Liver (tissue), 9 donors: ENCODE results near the gene CHMP5. TPM values are rescaled to one million over a fixed set of nuclear protein-coding genes. Genes with fewer than 3 reads are reported as not detected.

Source experiments
- DNase-seq: peaks from one replicate; pipeline ENCODE4 v3.0.0-alpha.2; 2017; ENCODE audit warnings: low spot score
- H3K27ac ChIP-seq, 2 donors: one replicate each; pipeline ENCODE4 v1.7.0; 2013; ENCODE audit warnings: inconsistent platforms in 2 of 2, low read length in 2 of 2, control low read depth in 1 of 2, low read depth in 1 of 2, mild to moderate bottlenecking in 1 of 2
- H3K27me3 ChIP-seq, 4 donors: one replicate each; pipeline versions ENCODE4 v1.6.1 to v1.7.0; 2013; ENCODE audit warnings: low read length in 3 of 4, inconsistent platforms in 1 of 4, mild to moderate bottlenecking in 1 of 4, moderate library complexity in 1 of 4; ENCODE audit not compliant: control insufficient read depth in 4 of 4, insufficient read depth in 4 of 4
- H3K36me3 ChIP-seq, 4 donors: one replicate each; pipeline versions ENCODE4 v1.6.1 to v1.7.0; 2013; ENCODE audit warnings: low read length in 3 of 4, mild to moderate bottlenecking in 3 of 4, low read depth in 1 of 4, moderate library complexity in 1 of 4; ENCODE audit not compliant: control insufficient read depth in 4 of 4, insufficient read depth in 3 of 4
- H3K4me1 ChIP-seq, 4 donors: one replicate each; pipeline versions ENCODE4 v1.6.1 to v1.7.0; 2013; ENCODE audit warnings: low read length in 3 of 4, mild to moderate bottlenecking in 3 of 4, moderate library complexity in 1 of 4; ENCODE audit not compliant: control insufficient read depth in 4 of 4, insufficient read depth in 4 of 4
- H3K4me3 ChIP-seq, 3 donors: one replicate each; pipeline versions ENCODE4 v1.6.1 to v1.7.0; 2013; ENCODE audit warnings: low read length in 3 of 3, control low read depth in 1 of 3, low read depth in 1 of 3, mild to moderate bottlenecking in 1 of 3
- H3K9ac ChIP-seq, 2 donors: one replicate each; pipeline ENCODE4 v1.7.0; 2013; ENCODE audit warnings: low read length in 2 of 2, mild to moderate bottlenecking in 2 of 2, moderate library complexity in 2 of 2, control low read depth in 1 of 2, low read depth in 1 of 2
- H3K9me3 ChIP-seq, 4 donors: one replicate each; pipeline versions ENCODE4 v1.6.1 to v1.7.0; 2013; ENCODE audit warnings: low read length in 3 of 4; ENCODE audit not compliant: control insufficient read depth in 4 of 4
- EGR1 ChIP-seq, 2 donors: IDR thresholded peaks; 2 replicates each; pipeline ENCODE4 v1.6.1; 2016 to 2018; ENCODE audit warnings: antibody characterized with exemption in 2 of 2, low read depth in 2 of 2
- FOXA1 ChIP-seq: IDR thresholded peaks from 2 replicates; pipeline ENCODE4 v1.6.1; 2016; ENCODE audit warnings: antibody characterized with exemption
- FOXA2 ChIP-seq: IDR thresholded peaks from 2 replicates; pipeline ENCODE4 v1.6.1; 2016; ENCODE audit warnings: antibody characterized with exemption
- GABPA ChIP-seq, 2 donors: IDR thresholded peaks in 1 of 2; conservative IDR thresholded peaks in 1 of 2; 2 replicates each; pipeline ENCODE4 v1.6.1; 2016; ENCODE audit warnings: antibody characterized with exemption in 2 of 2, mild to moderate bottlenecking in 1 of 2, moderate library complexity in 1 of 2
- HNF4A ChIP-seq, 2 donors: conservative IDR thresholded peaks; 2 replicates each; pipeline ENCODE4 v1.6.1; 2016; ENCODE audit warnings: antibody characterized with exemption in 2 of 2, mild to moderate bottlenecking in 2 of 2
- HNF4G ChIP-seq: IDR thresholded peaks from 2 replicates; pipeline ENCODE4 v1.6.1; 2016; ENCODE audit warnings: antibody characterized with exemption
- JUND ChIP-seq, 2 donors: IDR thresholded peaks; 2 replicates each; pipeline ENCODE4 v1.6.1; 2016; ENCODE audit warnings: antibody characterized with exemption in 2 of 2
- NR2F2 ChIP-seq: IDR thresholded peaks from 2 replicates; pipeline ENCODE4 v1.6.1; 2016; ENCODE audit warnings: antibody characterized with exemption
- RAD21 ChIP-seq, 2 donors: IDR thresholded peaks; 2 replicates each; pipeline ENCODE4 v1.6.1; 2016; ENCODE audit warnings: antibody characterized with exemption in 2 of 2, mild to moderate bottlenecking in 2 of 2
- RXRA ChIP-seq, 2 donors: IDR thresholded peaks; 2 replicates each; pipeline ENCODE4 v1.6.1; 2017 to 2018; ENCODE audit warnings: antibody characterized with exemption in 2 of 2, mild to moderate bottlenecking in 1 of 2
- YY1 ChIP-seq: IDR thresholded peaks from 2 replicates; pipeline ENCODE4 v1.6.1; 2016; ENCODE audit warnings: antibody characterized with exemption, mild to moderate bottlenecking
- WGBS: extraction: QIAGEN DNeasy Blood & Tissue Kit; methylation state at CpG from one replicate; pipeline ENCODE4 v1.1.7; 2013; 5-methylcytosine and 5-hydroxymethylcytosine counted together
- polyA plus RNA-seq, 2 donors: library from polyadenylated mRNA; stranded (reverse) in 1 of 2; unstranded in 1 of 2; fragments of 200-250 nt in 1 of 2; fragments of >200 nt in 1 of 2; fragmentation: Nextera tagmentation in 1 of 2; extraction: Ambion mirVana in 1 of 2; gene quantifications; one replicate each; pipeline versions ENCODE4 v1.2.1 to v1.2.3, GENCODE V29; 2013 to 2015
- total RNA-seq, 2 donors: library from RNA; depleted of rRNA; stranded (reverse); fragments of >200 nt; gene quantifications; one replicate each; pipeline ENCODE4 v1.2.3, GENCODE V29; 2014
- TF ChIP-seq, protein P1 (sequence below): IDR thresholded peaks from 2 replicates; pipeline ENCODE4 v1.6.1; 2016; ENCODE audit warnings: antibody characterized with exemption, mild to moderate bottlenecking
- TF ChIP-seq, protein P2 (sequence below): IDR thresholded peaks from 2 replicates; pipeline ENCODE4 v1.6.1; 2016; ENCODE audit warnings: antibody characterized with exemption
- TF ChIP-seq, protein P3 (sequence below): IDR thresholded peaks from 2 replicates; pipeline ENCODE4 v1.6.1; 2016; ENCODE audit warnings: antibody characterized with exemption
- TF ChIP-seq, protein P4 (sequence below): IDR thresholded peaks from 2 replicates; pipeline ENCODE4 v1.6.1; 2016; ENCODE audit warnings: antibody characterized with exemption
- donor health status: healthy.
- donor health status: healthy.
- donor health status: healthy.
- donor health status: healthy.
- donor health status: healthy.

The CHMP5 gene
- total and polyA plus RNA-seq, 4 donors: 23.2 to 34.8 (median 27.8) TPM

DNA sequence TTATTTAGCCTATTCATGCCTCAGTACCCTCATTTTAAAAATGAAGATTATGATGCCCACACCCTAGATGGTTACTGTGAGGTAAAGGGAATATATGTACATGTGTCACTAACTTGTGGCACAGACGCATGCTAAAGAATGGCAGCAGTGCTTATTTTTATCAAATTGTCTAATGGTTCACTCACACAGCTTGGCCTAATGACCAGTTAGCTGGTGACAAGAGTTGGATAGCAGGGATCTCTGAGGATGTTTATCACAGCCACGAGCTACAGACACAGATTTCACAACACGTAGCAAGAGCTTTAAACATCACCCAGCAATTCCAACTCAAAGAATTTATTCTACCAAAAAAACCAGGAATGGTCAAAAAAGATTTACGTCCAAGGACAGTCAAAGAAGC lies 7.6 kb upstream of the CHMP5 start:
- H3K9me3 ChIP-seq: no peaks in the 10 kb centered on the region
- 93% methylated on average over 4 of the region's 4 CpGs for WGBS
- no peak for DNase-seq
- H3K4me3 ChIP-seq: no peak overlapping the region
- no peaks in the 10 kb centered on the region for H3K27me3 ChIP-seq
- H3K36me3 ChIP-seq: peaks cover 11 to 82% (median 67%) of the 10 kb centered on the region in 4 donors
- no peak overlapping the region for H3K9ac ChIP-seq
- H3K27ac ChIP-seq: no peak overlapping the region
- H3K4me1 ChIP-seq: no peaks in the 10 kb centered on the region
- TF ChIP-seq, protein P1, sequence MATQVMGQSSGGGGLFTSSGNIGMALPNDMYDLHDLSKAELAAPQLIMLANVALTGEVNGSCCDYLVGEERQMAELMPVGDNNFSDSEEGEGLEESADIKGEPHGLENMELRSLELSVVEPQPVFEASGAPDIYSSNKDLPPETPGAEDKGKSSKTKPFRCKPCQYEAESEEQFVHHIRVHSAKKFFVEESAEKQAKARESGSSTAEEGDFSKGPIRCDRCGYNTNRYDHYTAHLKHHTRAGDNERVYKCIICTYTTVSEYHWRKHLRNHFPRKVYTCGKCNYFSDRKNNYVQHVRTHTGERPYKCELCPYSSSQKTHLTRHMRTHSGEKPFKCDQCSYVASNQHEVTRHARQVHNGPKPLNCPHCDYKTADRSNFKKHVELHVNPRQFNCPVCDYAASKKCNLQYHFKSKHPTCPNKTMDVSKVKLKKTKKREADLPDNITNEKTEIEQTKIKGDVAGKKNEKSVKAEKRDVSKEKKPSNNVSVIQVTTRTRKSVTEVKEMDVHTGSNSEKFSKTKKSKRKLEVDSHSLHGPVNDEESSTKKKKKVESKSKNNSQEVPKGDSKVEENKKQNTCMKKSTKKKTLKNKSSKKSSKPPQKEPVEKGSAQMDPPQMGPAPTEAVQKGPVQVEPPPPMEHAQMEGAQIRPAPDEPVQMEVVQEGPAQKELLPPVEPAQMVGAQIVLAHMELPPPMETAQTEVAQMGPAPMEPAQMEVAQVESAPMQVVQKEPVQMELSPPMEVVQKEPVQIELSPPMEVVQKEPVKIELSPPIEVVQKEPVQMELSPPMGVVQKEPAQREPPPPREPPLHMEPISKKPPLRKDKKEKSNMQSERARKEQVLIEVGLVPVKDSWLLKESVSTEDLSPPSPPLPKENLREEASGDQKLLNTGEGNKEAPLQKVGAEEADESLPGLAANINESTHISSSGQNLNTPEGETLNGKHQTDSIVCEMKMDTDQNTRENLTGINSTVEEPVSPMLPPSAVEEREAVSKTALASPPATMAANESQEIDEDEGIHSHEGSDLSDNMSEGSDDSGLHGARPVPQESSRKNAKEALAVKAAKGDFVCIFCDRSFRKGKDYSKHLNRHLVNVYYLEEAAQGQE: no peak

DNA sequence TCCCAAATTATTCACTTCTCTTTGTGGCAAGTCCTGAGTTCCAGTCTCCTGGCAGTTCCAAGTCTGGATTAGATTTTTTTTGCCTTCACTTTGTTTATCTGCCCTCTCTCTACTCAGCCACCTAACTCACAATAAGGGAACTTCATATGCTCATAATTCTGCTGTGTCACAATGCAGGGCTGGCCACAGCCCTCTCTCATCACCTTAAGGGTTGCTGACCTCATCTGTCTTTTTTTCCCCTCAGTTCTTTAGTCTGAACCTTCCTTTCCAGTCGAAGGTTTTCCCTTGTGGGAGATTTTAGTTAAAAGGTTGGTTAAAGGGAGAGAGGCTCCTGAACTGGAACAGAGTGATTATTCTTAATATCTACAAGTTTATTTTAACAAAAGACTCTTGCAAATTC lies 4.5 kb upstream of the CHMP5 start:
- Histone ChIP-seq H3K4me3 (no peak overlapping the region), H3K27ac (no peak overlapping the region), H3K4me1 (peaks cover 0 to 13% (median 10%) of the 10 kb centered on the region in 4 donors), H3K36me3 (peaks cover 6 to 58% (median 52%) of the 10 kb centered on the region in 4 donors), H3K27me3 (no peaks in the 10 kb centered on the region), H3K9me3 (no peaks in the 10 kb centered on the region), H3K9ac (no peak overlapping the region)
- 89% methylated on average over 1 of the region's 1 CpG for WGBS
- no peak for DNase-seq
- TF ChIP-seq JUND (IDR thresholded peaks at IDR 0.05) (no peak), HNF4G (no peak), FOXA2 (no peak), GABPA (IDR thresholded peaks at IDR 0.05 in 1 of 2, conservative IDR thresholded peaks at IDR 0.05 in 1 of 2) (no peak), NR2F2 (no peak), RAD21 (IDR thresholded peaks at IDR 0.05) (no peak), YY1 (no peak), RXRA (IDR thresholded peaks at IDR 0.05) (no peak), HNF4A (conservative IDR thresholded peaks at IDR 0.05) (no peak), EGR1 (IDR thresholded peaks at IDR 0.05; ENCODE audit: low read depth in 2 of 2) (no peak), FOXA1 (no peak)
- TF ChIP-seq, protein P2, sequence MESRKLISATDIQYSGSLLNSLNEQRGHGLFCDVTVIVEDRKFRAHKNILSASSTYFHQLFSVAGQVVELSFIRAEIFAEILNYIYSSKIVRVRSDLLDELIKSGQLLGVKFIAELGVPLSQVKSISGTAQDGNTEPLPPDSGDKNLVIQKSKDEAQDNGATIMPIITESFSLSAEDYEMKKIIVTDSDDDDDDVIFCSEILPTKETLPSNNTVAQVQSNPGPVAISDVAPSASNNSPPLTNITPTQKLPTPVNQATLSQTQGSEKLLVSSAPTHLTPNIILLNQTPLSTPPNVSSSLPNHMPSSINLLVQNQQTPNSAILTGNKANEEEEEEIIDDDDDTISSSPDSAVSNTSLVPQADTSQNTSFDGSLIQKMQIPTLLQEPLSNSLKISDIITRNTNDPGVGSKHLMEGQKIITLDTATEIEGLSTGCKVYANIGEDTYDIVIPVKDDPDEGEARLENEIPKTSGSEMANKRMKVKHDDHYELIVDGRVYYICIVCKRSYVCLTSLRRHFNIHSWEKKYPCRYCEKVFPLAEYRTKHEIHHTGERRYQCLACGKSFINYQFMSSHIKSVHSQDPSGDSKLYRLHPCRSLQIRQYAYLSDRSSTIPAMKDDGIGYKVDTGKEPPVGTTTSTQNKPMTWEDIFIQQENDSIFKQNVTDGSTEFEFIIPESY: no peak
- TF ChIP-seq, protein P1: no peak
- TF ChIP-seq, protein P3, sequence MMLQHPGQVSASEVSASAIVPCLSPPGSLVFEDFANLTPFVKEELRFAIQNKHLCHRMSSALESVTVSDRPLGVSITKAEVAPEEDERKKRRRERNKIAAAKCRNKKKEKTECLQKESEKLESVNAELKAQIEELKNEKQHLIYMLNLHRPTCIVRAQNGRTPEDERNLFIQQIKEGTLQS: no peak
- TF ChIP-seq, protein P4, sequence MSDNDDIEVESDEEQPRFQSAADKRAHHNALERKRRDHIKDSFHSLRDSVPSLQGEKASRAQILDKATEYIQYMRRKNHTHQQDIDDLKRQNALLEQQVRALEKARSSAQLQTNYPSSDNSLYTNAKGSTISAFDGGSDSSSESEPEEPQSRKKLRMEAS: no peak
